Measurements from ENCODE around the gene LYPD6B. TPM values are rescaled to one million over a fixed set of nuclear protein-coding genes. Genes with fewer than 3 reads are reported as not detected.

LYPD6B gene
- total and polyA plus RNA-seq, 10 of the 15 experiments (the other 5 are each of a cell fraction or from before 2014, with no cell fraction given), result 1.0 to 6.6 (median 4.0) TPM

DNA sequence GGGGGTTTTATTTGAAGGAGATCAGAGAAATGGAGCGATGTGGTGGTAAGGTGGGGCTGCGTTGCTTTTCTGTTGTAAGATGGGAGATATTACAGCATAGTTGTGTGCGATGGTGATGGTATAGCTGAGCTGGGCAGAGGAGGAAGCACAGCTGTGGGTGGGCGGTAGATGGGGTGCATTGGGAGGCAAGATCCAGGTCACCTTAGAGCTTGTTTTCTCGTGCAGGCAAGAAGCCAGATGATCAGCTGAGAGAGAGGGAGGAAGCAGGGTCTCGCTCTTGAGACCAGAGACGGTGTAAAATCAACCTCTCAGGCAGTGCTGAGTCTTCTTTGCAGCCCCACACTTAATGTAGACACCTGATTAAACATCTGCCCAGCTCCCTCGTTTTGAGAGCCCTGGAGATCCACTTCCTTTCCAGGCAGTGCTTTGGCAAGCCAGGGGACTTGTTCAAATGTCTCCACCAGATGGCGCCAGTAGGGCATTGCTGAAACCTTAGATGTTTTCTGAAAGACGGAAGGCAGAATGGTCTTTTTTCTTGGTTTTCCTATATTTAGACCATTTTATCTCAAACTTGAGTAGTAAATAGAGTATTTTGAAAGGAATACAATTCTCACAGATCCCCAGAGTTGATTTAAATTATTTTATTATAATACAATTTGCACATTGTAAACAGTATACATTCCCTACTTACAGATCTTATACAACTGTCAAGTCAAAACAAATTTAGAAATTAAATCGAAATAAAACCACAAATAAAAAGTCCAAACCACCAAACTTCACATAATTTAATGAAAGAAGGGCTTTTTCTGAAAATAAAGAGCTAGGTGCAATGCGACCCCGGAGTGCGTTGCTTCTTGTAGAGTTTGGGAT lies 21.1 kb upstream of the LYPD6B start:
- 38% methylated on average over 14 of the region's 14 CpGs for WGBS (ENCODE audit: insufficient coverage, insufficient replicate concordance, low lambda C conversion rate, missing lambda C conversion rate)
- in situ Hi-C loops (cut with MboI), result loop anchor here (5.0 kb wide), 2 partner anchors 295 to 545 kb away; no protein-coding TSS in a partner anchor
- Histone ChIP-seq H3K36me3 (ENCODE audit: control insufficient read depth in 2 of 2, insufficient read depth in 2 of 2, low read length in 1 of 2) (no peaks in the 10 kb centered on the region), H3K79me2 (ENCODE audit: control insufficient read depth, insufficient read depth, low read length) (no peaks in the 10 kb centered on the region), H3K27ac (ENCODE audit: control insufficient read depth, insufficient read depth) (no peak overlapping the region), H3K9ac (ENCODE audit: control insufficient read depth, insufficient read depth, low read length) (no peak overlapping the region), H3K4me1 (ENCODE audit: control insufficient read depth, insufficient read depth, low read length) (peaks cover 34% of the 10 kb centered on the region), H3K4me3 (no peak overlapping the region), H4K20me1 (ENCODE audit: control insufficient read depth, insufficient read depth) (no peaks in the 10 kb centered on the region), H3K9me3 (replicated peaks; ENCODE audit: control insufficient read depth, insufficient read depth, low read length) (no peaks in the 10 kb centered on the region), H3K27me3 (replicated peaks in 1 of 2; ENCODE audit: control insufficient read depth in 2 of 2, insufficient read depth in 2 of 2, low read length in 1 of 2) (no peaks in the 10 kb centered on the region), H2AFZ (ENCODE audit: control insufficient read depth, low read depth, low read length) (peak overlapping the region; percentile 89), H3K4me2 (ENCODE audit: control insufficient read depth, insufficient read depth) (0 out of 2 replicates have a peak overlapping the region, but pooled peaks have one; percentile 25)
- FAIRE-seq (peak; percentile 74), DNase-seq (ENCODE audit: low read depth, low spot score) (peak; percentile 53), ATAC-seq (peak; percentile 21)
- CTCF ChIA-PET, result interaction anchor here (0.6 to 18.7 kb wide), 54 partner anchors 9 to 1996 kb away, joined by 3 to 508 read pairs (median 3); partner anchors contain the start of gene LYPD6B
- SMC1A ChIA-PET (ENCODE audit: uncharacterized antibody, unreplicated experiment), result interaction anchor here (0.6 to 14.0 kb wide), 35 partner anchors 8 to 561 kb away, joined by 3 to 327 read pairs (median 4); partner anchors contain the start of gene LYPD6B
- intact Hi-C loops (cut with micrococcal nuclease; ENCODE audit: unreplicated experiment), result loop anchor here (1.0 to 5.0 kb wide), 4 partner anchors 70 to 544 kb away; no protein-coding TSS in a partner anchor
- RAD21 ChIA-PET (ENCODE audit: unreplicated experiment), result interaction anchor here (0.7 to 7.4 kb wide), 15 partner anchors 9 to 556 kb away, joined by 3 to 107 read pairs (median 4); partner anchors contain the start of gene LYPD6B
- POLR2A ChIA-PET, result interaction anchor here (0.6 to 1.0 kb wide), 2 partner anchors 20 to 111 kb away, joined by 3 read pairs; no protein-coding TSS in a partner anchor
- TF ChIP-seq, protein P1, sequence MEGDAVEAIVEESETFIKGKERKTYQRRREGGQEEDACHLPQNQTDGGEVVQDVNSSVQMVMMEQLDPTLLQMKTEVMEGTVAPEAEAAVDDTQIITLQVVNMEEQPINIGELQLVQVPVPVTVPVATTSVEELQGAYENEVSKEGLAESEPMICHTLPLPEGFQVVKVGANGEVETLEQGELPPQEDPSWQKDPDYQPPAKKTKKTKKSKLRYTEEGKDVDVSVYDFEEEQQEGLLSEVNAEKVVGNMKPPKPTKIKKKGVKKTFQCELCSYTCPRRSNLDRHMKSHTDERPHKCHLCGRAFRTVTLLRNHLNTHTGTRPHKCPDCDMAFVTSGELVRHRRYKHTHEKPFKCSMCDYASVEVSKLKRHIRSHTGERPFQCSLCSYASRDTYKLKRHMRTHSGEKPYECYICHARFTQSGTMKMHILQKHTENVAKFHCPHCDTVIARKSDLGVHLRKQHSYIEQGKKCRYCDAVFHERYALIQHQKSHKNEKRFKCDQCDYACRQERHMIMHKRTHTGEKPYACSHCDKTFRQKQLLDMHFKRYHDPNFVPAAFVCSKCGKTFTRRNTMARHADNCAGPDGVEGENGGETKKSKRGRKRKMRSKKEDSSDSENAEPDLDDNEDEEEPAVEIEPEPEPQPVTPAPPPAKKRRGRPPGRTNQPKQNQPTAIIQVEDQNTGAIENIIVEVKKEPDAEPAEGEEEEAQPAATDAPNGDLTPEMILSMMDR (IDR thresholded peaks at IDR 0.05 in 2 of 3, conservative IDR thresholded peaks at IDR 0.05 in 1 of 3; ENCODE audit: control insufficient read depth in 2 of 3, extremely low read depth in 1 of 3, insufficient read depth in 1 of 3, low read depth in 3 of 3, low read length in 3 of 3), result peak; percentile 82 to 88 (median 87); a peak in 5 of 6 replicates
- peak; percentile 99 for TF ChIP-seq RAD21 (IDR thresholded peaks at IDR 0.05; ENCODE audit: insufficient read depth, low read depth, low read length)
- peak; percentile 67; the same call in 1 of the 2 replicates for TF ChIP-seq YY1 (IDR thresholded peaks at IDR 0.05; ENCODE audit: low read depth, low read length)
- TF ChIP-seq NFYA (IDR thresholded peaks at IDR 0.05; ENCODE audit: borderline replicate concordance, low read depth, low read length), result no peak
- no peak for TF ChIP-seq NBN (IDR thresholded peaks at IDR 0.05)
- 0 out of 2 replicates have a peak, but pooled peaks have one; percentile 22 for TF ChIP-seq MEF2A (IDR thresholded peaks at IDR 0.05; ENCODE audit: insufficient read depth, low read depth, low read length)
- peak; percentile 94 for TF ChIP-seq SMC3 (IDR thresholded peaks at IDR 0.05; ENCODE audit: borderline replicate concordance, low read length)
- TF ChIP-seq NFIC (IDR thresholded peaks at IDR 0.05; ENCODE audit: low read depth, low read length), result no peak
- TF ChIP-seq, protein P2, sequence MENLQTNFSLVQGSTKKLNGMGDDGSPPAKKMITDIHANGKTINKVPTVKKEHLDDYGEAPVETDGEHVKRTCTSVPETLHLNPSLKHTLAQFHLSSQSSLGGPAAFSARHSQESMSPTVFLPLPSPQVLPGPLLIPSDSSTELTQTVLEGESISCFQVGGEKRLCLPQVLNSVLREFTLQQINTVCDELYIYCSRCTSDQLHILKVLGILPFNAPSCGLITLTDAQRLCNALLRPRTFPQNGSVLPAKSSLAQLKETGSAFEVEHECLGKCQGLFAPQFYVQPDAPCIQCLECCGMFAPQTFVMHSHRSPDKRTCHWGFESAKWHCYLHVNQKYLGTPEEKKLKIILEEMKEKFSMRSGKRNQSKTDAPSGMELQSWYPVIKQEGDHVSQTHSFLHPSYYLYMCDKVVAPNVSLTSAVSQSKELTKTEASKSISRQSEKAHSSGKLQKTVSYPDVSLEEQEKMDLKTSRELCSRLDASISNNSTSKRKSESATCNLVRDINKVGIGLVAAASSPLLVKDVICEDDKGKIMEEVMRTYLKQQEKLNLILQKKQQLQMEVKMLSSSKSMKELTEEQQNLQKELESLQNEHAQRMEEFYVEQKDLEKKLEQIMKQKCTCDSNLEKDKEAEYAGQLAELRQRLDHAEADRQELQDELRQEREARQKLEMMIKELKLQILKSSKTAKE (IDR thresholded peaks at IDR 0.05; ENCODE audit: low read depth, poor library complexity, severe bottlenecking), result peak; percentile 33
- no peak for TF ChIP-seq BCL11A (IDR thresholded peaks at IDR 0.05; ENCODE audit: low read depth, low read length)
- no peak for TF ChIP-seq ETV6 (conservative IDR thresholded peaks at IDR 0.05 in 1 of 2, IDR thresholded peaks at IDR 0.05 in 1 of 2; ENCODE audit: borderline replicate concordance in 1 of 2, low read depth in 1 of 2)
- TF ChIP-seq SPI1 (IDR thresholded peaks at IDR 0.05; ENCODE audit: borderline replicate concordance, insufficient read depth, low read depth, low read length), result peak; percentile 70; the same call in 1 of the 2 replicates
- BruUV-seq (replicated peaks), result no TSS peak
